T-helper 2 cell treated with Interferon-gamma antibody and Interleukin-4, amounts not matched to agents 5 μg/mL and 100 μg/mL, for 36 hours (primary cell): ENCODE measurements around the gene PUM2.

Experiments
- DNase-seq: peaks from one replicate; pipeline ENCODE4 v3.0.0; 2021; ENCODE audit warnings: low spot score
- H3K27ac Mint-ChIP-seq: one replicate; pipeline ENCODE4 v1.8.0; 2021; ENCODE audit warnings: mild to moderate bottlenecking, mixed read lengths
- H3K27me3 Mint-ChIP-seq: one replicate; pipeline ENCODE4 v1.8.0; 2021; ENCODE audit warnings: low read depth, mixed read lengths
- H3K36me3 Mint-ChIP-seq: one replicate; pipeline ENCODE4 v1.8.0; 2021; ENCODE audit warnings: low read depth, mixed read lengths
- H3K4me1 Mint-ChIP-seq: one replicate; pipeline ENCODE4 v1.8.0; 2021; ENCODE audit warnings: low read depth, mixed read lengths
- H3K4me3 Mint-ChIP-seq: one replicate; pipeline ENCODE4 v1.8.0; 2022; ENCODE audit warnings: mild to moderate bottlenecking, moderate library complexity, mixed read lengths
- H3K9me3 Mint-ChIP-seq: one replicate; pipeline ENCODE4 v1.8.0; 2021; ENCODE audit warnings: mixed read lengths

PUM2 gene

DNA sequence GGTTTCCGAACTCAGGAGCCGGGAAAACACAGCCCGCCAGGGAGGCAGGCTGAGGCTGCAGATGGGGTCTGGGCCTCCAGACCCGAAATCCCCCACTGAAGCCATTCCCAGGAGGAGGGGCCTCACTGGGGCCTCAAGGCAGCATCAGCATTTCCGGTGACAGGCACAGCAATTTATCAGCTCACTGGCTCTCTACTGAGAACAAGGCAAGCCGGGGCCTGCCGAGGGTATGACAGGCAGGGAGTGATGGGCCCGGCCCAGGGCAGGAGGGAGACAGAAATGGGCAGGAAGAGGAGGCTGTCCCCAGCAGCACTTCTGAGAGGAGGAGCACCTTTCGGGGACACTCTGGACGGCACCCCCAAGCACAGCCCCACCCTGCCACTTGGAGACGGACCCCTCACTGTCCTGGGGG is 138.2 kb downstream of the PUM2 start:
- no peaks in the 10 kb centered on the region for H3K9me3 Mint-ChIP-seq
- no peaks in the 10 kb centered on the region for H3K4me1 Mint-ChIP-seq
- no peaks in the 10 kb centered on the region for H3K27me3 Mint-ChIP-seq
- H3K27ac Mint-ChIP-seq: no peak overlapping the region
- no peak for DNase-seq
- H3K4me3 Mint-ChIP-seq: no peak overlapping the region
- H3K36me3 Mint-ChIP-seq: no peaks in the 10 kb centered on the region

DNA sequence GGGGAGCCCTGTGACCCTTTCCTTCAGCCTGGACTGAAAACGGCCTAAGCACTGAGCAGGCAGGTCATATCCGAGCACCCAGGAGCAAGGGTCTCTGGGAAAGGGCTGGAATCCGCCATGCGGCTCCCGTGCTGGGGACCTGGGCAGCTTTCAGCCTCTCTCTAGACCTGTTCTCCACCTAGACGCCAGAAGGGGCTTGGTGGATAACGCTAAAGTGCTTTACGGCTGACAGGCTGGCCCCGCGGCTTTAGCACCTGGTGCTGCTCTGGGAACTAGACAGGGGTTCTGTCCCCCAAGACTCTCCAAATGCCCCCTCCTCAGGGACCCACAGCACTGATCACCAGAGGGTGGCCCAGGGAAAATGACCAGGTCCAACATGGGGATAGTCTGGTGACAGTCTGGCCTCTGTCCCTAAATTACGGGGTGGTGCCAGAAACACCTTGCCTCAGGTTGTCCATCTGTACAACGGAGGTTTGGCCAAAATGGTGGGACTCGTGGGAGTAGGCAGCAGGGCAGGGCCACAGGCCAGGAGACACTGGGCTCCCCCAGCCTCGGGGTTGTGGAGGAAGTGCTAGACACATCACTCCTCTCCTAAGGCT is 138.7 kb downstream of the PUM2 start:
- H3K9me3 Mint-ChIP-seq: no peaks in the 10 kb centered on the region
- no peak overlapping the region for H3K4me3 Mint-ChIP-seq
- DNase-seq: no peak
- H3K27ac Mint-ChIP-seq: no peak overlapping the region
- no peaks in the 10 kb centered on the region for H3K36me3 Mint-ChIP-seq
- no peaks in the 10 kb centered on the region for H3K4me1 Mint-ChIP-seq
- no peaks in the 10 kb centered on the region for H3K27me3 Mint-ChIP-seq

DNA sequence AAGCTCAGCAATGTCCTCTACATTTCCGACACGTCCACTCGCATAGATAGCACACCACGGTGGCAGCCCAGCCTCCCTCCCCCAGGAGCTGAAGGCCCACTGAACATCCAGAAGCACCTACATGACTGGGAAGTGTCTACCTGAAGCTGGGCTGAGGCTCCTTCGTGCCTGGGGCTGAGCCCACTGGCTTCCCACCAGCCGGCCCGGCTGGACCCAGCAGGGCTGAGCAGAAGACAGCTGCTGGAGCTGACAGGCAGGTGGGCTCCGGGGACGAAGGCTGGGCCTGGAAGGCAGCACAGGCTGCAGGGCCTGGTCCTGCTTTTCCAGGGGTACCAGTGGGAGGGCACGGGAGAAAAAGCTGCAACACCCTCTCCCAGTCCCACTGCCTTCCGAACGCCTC is 139.2 kb downstream of the PUM2 start:
- H3K4me3 Mint-ChIP-seq: no peak overlapping the region
- H3K9me3 Mint-ChIP-seq: no peaks in the 10 kb centered on the region
- H3K27me3 Mint-ChIP-seq: no peaks in the 10 kb centered on the region
- no peak for DNase-seq
- no peaks in the 10 kb centered on the region for H3K36me3 Mint-ChIP-seq
- H3K27ac Mint-ChIP-seq: no peak overlapping the region
- no peaks in the 10 kb centered on the region for H3K4me1 Mint-ChIP-seq

DNA sequence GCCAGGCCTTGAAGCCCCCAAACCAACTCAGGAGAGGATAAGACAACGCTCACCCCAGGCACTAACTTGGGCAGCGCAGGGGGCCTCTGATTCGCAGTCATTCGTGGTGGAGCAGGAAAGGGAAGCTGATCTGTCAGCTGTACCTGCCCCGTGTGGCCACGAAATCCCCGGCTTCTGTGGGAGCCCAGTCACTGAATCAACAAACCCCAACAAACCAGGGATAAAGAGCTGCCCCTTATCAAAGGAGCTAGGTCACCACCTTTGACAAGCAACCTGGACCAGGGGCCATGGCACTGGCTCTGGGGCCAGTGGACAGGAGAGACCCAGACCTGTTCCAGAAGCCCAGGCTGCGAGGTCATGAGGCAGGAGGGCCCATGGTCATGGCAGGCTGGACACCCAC is 140.2 kb downstream of the PUM2 start:
- H3K9me3 Mint-ChIP-seq: no peaks in the 10 kb centered on the region
- no peak overlapping the region for H3K4me3 Mint-ChIP-seq
- no peak for DNase-seq
- H3K27me3 Mint-ChIP-seq: no peaks in the 10 kb centered on the region
- H3K36me3 Mint-ChIP-seq: no peaks in the 10 kb centered on the region
- H3K4me1 Mint-ChIP-seq: no peaks in the 10 kb centered on the region
- H3K27ac Mint-ChIP-seq: no peak overlapping the region

DNA sequence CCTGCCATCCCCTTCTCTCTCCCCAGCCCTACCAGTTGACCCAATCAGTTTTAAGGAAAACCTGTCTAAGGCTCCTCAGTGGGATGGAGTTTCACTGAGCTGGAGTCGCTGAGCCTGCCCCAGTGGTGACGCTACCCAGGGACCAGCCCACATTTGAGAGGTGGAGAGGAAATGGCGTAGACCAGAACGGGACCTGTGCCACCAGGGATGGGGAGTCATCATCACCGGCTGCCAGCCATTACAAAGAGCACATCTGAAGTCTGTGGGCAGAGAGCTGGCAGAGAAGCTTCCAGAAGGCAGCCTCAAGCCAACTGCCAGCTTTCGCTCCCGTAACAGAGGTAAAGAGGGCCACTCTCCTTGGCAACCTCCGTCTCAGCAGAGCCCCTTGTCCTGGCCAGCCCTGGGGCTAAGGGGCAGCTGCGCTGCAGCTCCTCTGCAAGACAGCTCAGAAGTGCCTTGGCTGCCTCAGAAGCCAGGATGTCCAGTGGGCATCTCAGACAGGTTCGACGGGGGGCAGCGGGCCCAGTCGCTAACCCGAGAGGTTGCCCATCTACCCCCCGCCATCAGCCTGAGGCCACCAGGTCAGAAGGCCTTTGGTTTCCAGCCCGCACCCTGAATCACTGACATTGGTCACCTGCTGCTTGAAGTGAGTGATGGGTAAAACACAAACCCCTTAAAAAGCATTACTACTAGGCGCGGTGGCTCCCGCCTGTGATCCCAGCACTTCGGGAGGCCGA is 141.1 kb downstream of the PUM2 start:
- Mint-ChIP-seq H3K36me3 (no peaks in the 10 kb centered on the region), H3K27me3 (no peaks in the 10 kb centered on the region), H3K9me3 (no peaks in the 10 kb centered on the region), H3K4me1 (no peaks in the 10 kb centered on the region), H3K4me3 (no peak overlapping the region), H3K27ac (no peak overlapping the region)
- DNase-seq: no peak

DNA sequence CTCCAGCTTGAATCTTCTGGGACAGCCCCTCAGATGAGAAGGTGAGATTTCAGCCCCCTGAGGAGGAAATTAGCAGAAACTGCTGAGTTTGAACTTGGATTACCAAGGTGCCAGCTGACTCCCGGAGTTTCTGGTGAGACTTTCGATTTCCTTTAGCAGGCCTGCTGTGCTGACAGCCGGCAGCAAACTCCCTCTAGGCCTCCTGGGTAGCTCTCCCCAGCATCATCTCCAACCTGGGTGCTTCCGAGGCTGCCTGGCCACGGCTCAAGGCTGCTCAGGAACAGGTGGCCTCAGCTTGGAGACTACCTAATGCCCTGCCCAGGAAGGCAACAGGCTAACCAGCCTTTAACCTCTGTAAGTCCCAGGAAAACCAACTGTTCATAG is 142.2 kb downstream of the PUM2 start:
- H3K4me3 Mint-ChIP-seq: no peak overlapping the region
- H3K27ac Mint-ChIP-seq: no peak overlapping the region
- H3K4me1 Mint-ChIP-seq: no peaks in the 10 kb centered on the region
- DNase-seq: no peak
- no peaks in the 10 kb centered on the region for H3K27me3 Mint-ChIP-seq
- H3K9me3 Mint-ChIP-seq: no peaks in the 10 kb centered on the region
- no peaks in the 10 kb centered on the region for H3K36me3 Mint-ChIP-seq

DNA sequence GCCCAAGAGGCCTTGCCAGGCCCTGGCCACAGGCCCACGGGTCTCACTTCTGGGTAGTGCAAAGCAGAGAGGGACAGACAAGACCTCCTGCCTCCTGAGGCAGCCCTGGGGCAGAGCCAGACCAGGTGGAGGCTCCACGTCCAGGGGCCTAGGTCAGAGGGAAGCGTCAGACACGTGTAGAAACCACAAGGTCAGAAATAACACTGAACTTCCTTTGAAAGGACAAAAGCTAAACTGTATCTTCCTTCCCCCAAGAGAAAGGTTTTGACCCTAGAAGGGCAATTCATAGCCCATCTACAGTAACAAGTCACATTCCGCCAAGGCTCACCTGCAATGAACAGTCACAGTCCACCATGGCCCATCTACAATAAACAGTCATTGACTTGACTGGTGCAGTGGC is 143.6 kb downstream of the PUM2 start:
- Mint-ChIP-seq H3K27me3 (no peaks in the 10 kb centered on the region), H3K36me3 (no peaks in the 10 kb centered on the region), H3K4me3 (no peak overlapping the region), H3K9me3 (no peaks in the 10 kb centered on the region), H3K4me1 (no peaks in the 10 kb centered on the region), H3K27ac (no peak overlapping the region)
- DNase-seq: no peak

DNA sequence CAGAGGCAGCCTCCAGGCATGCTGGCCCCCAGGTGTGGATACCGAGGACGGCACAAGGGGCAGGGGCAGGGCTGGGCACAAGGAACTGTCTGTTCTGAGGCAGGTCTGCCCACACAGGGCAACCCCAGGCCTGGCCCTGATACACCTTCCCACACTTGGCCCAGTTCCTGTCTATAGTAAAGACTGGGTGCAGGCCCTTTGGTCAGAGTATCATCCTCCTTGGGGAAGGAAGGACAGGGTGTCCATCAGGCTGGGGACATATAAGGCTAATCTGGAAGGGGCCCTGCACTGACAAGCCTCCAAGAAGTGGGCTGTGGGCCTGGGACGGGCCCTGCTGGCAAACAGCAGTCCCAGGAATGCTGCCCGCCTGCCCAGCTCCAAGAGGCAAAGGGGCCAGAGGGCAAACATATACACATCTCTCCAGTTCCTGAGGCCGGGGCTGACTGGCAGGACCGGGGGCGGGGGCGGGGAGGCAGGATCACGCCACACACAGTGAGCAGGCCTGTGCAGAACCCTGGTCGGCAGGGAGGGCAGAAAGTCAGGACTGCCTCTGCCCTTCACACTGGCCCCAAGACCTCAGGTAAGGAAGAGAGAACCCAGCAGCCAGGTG is 144.6 kb downstream of the PUM2 start:
- Mint-ChIP-seq H3K27me3 (no peaks in the 10 kb centered on the region), H3K36me3 (no peaks in the 10 kb centered on the region), H3K9me3 (no peaks in the 10 kb centered on the region), H3K4me1 (no peaks in the 10 kb centered on the region), H3K4me3 (no peak overlapping the region), H3K27ac (no peak overlapping the region)
- DNase-seq: no peak

DNA sequence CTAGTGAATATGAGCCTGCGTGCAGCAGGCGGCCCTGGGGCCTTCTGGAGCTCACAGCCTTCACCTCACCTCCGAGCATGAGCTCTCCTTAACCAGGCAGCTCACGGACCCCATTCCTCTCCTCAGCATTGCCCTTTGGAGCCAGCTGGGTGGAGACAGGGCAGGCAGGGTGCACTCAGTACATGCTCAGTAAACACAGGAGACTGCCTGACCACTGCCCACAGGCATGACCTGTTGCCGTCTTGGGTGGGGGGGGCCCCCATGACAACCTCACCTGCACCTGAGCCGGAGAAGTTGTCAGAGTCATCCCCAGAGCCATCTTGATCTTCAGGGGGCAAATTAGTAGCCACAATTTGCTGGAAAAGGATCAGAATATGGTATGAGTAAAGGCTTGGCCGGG is 145.6 kb downstream of the PUM2 start:
- H3K36me3 Mint-ChIP-seq: no peaks in the 10 kb centered on the region
- no peaks in the 10 kb centered on the region for H3K27me3 Mint-ChIP-seq
- no peak overlapping the region for H3K27ac Mint-ChIP-seq
- no peak for DNase-seq
- H3K4me3 Mint-ChIP-seq: no peak overlapping the region
- no peaks in the 10 kb centered on the region for H3K9me3 Mint-ChIP-seq
- H3K4me1 Mint-ChIP-seq: no peaks in the 10 kb centered on the region

DNA sequence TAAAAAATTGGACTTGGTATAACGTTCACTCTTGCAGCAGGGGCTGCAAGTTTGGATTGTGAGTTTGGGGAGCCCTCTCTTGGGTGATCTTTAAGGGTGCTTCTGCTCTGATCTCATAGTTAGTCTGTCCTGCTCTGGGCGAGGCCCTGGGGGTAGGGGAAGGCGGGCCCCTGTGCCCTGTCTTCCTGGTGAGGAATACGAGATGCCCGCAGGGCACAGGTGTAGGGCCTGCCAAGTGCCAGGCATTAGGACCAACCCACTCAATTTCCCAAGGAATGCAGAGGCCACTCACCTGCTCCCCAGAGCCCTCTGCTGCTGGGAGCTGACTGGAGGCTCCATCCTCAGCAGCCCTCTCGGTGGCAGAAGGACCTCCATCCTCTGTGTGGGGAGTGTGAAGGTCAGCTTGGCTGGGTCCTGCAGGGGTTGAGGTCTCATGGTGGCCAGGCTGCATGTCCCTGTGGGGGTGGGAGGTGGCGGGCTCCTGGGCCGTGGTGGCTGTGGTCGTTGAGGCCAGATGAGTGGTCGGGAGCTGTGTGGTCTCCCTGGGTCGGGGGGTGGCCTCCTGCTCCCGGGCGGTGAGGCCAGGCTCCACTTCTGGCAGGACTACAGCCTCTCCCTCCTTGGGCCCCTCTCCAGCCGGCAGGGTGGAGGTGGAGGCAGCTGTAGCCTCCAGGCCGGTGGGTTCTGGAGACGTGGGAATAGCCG is 147.0 kb downstream of the PUM2 start:
- no peaks in the 10 kb centered on the region for H3K27me3 Mint-ChIP-seq
- no peak overlapping the region for H3K27ac Mint-ChIP-seq
- no peaks in the 10 kb centered on the region for H3K4me1 Mint-ChIP-seq
- H3K4me3 Mint-ChIP-seq: no peak overlapping the region
- H3K36me3 Mint-ChIP-seq: no peaks in the 10 kb centered on the region
- DNase-seq: no peak
- H3K9me3 Mint-ChIP-seq: no peaks in the 10 kb centered on the region

DNA sequence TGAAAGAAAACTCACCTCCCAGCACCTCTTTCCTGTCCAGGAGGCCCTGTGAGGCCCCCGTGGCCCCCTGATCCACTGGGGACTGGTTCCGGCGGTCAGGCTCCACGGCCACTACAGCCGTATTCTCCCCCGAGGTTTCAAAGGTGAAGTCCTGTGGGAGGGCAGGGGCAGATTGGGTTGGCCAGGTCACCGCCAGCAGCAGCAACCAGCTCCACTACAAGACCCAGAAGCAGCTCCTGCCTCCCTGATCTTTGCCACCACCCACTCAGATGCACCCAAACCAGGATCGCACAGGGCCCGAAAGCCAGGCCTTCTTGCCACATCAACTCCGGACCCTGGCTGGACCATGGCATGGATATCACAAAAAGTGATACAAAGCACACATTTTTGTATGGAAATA is 147.6 kb downstream of the PUM2 start:
- no peak overlapping the region for H3K4me3 Mint-ChIP-seq
- H3K27ac Mint-ChIP-seq: no peak overlapping the region
- no peak for DNase-seq
- H3K36me3 Mint-ChIP-seq: no peaks in the 10 kb centered on the region
- H3K4me1 Mint-ChIP-seq: no peaks in the 10 kb centered on the region
- H3K9me3 Mint-ChIP-seq: no peaks in the 10 kb centered on the region
- H3K27me3 Mint-ChIP-seq: no peaks in the 10 kb centered on the region

DNA sequence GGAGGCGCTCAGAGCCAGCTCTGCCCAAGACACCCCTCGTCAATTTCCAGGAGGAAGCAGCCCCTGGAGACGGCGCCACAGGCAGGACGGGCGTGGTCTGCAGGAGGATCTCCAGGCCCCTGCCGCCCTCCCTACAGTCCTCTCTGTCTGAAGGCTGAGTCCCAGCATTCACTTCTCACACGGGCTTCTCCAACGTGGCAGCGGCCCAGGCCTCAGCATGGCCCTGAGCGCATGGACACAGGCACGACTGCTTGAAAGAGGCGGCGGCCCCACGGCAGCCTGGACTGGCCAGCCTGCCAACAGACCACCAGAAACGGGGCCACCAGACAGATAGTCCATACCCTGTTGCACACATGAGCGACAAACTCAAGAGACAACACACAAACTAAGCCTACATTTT is 149.0 kb downstream of the PUM2 start:
- no peaks in the 10 kb centered on the region for H3K4me1 Mint-ChIP-seq
- DNase-seq: no peak
- no peaks in the 10 kb centered on the region for H3K9me3 Mint-ChIP-seq
- no peaks in the 10 kb centered on the region for H3K27me3 Mint-ChIP-seq
- H3K36me3 Mint-ChIP-seq: no peaks in the 10 kb centered on the region
- H3K4me3 Mint-ChIP-seq: no peak overlapping the region
- H3K27ac Mint-ChIP-seq: no peak overlapping the region

DNA sequence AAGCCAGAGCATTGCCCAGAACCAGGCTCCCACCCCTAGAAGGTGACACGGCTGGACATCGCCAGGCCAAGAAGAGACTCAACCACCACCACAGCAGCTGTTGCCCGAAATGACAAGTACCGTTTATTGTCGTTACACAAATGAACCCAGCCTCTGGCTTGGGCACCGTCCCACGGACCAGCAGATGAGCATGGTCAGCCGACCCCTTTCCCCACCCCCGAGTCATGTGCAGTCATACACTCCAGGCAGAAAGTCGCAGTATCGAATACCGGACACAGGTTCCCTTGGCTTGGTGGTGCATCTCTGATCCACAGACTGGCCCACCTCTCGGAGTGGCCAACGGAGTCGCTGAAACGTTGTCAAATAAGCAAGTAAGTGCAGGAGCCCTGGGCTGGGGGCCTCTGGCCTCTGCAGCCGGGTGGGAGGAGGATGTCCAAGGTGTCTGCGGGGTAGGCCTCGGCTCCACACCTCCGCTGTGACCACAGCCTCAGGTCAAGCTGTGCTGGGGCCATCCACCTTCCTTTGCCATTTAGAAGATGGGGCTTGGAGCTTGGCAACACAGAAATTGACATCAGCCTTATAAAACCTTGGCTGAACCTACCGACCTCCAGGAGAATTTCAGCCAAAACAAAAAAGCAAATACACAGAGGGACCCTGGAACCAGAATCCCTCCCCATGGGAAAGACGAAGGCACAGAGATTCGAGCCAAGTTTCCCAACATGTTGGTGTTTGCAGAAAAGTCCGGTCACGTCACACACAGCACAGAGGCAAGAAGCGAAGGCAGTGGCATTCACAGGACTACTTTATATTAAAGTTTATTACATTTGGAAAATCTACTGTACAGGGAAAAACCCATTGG is 149.7 kb downstream of the PUM2 start:
- Mint-ChIP-seq H3K27me3 (no peaks in the 10 kb centered on the region), H3K4me1 (no peaks in the 10 kb centered on the region), H3K4me3 (no peak overlapping the region), H3K9me3 (no peaks in the 10 kb centered on the region), H3K36me3 (no peaks in the 10 kb centered on the region), H3K27ac (no peak overlapping the region)
- DNase-seq: no peak
